Stimulated activated CD8-positive, alpha-beta memory T cell treated with anti-CD3 and anti-CD28 coated beads, Interleukin-4, amount 100 ng/mL, for 24 hours (primary cell): Measurements from ENCODE around the gene ACTL6B.
A peak's percentile ranks its signal among the peaks of the same experiment; 100 is the strongest.

Experiments
- DNase-seq: peaks from one replicate; pipeline ENCODE4 v3.0.0-alpha.2; 2020; ENCODE audit warnings: low read depth

ACTL6B gene

DNA sequence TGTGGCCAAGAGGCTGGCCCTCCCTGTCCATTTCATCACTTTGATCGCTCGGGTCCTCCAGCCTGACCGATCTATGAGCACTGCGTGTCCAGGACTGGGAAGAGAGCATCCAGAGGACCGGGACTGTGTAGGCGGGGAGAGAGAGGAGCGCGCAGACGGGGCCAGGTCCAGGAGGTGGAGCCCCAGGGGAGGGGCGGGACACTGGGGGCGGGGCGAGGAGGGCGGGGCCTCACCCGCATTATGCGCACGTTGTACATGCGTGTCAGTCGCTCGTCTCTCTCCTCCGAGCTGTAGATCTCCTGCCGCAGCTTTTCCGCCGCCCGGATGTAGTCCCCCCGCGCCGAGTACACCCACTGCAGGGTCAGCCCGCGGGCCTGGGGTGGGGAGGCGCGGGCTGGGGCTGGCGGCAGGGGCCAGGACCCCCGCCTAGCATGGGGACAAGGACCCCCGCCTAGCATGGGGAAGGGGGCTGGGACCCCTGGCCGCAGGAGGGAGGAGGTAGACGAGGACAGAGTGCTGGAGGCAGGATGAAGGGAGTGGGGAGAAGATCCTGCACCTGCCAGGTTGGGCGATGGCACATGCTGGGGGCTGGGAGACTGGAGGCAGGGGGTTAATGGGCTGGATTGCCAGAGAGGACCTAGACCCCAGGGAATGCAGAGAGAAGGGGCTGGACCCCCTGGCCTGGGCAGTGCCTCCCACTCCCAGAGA lies 29.6 kb downstream of the ACTL6B start:
- peak; percentile 79 for DNase-seq

DNA sequence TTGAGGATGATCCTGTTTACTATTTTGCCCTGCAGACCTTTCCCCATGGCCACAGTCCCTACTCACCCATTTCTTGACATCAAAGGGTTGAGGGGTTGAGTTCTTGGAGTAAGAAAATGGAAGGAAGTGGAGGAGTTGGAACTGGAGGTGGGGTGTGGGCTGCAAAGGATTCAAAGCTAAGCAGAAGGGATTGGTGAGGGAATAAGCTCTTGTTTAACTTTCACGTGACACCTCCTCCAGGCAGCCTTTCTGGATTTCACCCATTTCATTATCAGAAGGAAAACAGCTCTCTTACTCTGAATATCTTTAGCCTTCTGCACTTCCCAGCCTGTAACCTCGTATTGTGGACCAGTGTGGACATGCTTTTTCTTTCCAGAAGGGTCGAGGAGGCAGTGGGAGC lies 30.2 kb downstream of the ACTL6B start:
- DNase-seq, result no peak

GRCh38 chr7:100623951-100624824 lies 32.1 kb downstream of the ACTL6B start:
- DNase-seq, result no peak

- DNase-seq, result no peak
These were observed 34.7 kb downstream of the ACTL6B start for GRCh38 chr7:100621554-100621953.

DNA sequence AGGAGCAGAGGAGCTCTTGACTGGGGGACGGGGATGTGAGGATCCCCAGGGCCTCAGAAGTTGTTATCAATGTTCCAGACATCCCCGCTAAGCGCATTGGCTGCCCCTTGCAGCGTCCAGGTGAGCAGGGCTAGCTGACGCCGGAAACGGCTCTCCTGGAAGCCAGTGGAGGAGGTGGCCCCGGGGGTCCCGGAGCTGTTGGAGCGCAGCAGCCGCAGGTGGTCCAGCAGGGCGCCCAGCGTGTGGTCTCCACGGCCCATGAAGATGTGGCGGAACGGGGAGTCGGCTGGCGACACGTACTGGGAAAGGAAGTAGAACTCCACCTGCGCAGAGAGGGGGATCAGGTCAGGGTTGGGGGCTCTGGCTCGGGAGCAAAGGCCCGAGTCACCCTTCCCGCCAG lies 35.4 kb downstream of the ACTL6B start:
- DNase-seq, result no peak

- no peak for DNase-seq
These were observed 36.0 kb downstream of the ACTL6B start for GRCh38 chr7:100620239-100620638.

GRCh38 chr7:100614308-100614861 lies 41.9 kb downstream of the ACTL6B start:
- no peak for DNase-seq

GRCh38 chr7:100613412-100614175 lies 42.7 kb downstream of the ACTL6B start:
- DNase-seq, result no peak

- no peak for DNase-seq
These were observed 43.4 kb downstream of the ACTL6B start for GRCh38 chr7:100612730-100613390.

- peak; percentile 96 for DNase-seq
These were observed 44.1 kb downstream of the ACTL6B start, which contains the start of gene MOSPD3 for GRCh38 chr7:100611983-100612729. Gene MOSPD3, plus strand, starts transcription at chr7:100612540. Its CDS starts 252 bp downstream, at chr7:100612792.

GRCh38 chr7:100609958-100610357 lies 46.3 kb downstream of the ACTL6B start:
- no peak for DNase-seq

- no peak for DNase-seq
These were observed 49.1 kb downstream of the ACTL6B start for GRCh38 chr7:100607111-100607510.

DNA sequence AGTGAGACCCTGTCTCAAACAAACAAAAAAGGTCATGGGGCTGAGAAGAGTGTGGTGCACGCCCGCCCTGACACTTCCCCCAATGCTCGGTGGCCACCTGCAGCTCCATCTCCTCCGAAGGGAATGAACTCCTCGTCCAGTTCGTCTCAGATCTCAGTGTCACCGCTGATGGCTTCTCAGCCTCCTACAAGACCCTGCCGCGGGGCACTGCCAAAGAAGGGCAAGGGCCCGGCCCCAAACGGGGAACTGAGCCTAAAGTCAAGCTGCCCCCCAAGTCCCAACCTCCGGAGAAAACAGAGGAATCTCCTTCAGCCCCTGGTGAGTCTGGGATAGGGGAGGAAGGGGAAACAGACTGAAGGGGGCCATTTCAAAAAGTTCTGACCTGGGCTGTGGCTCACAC lies 49.9 kb downstream of the ACTL6B start:
- DNase-seq, result no peak

DNA sequence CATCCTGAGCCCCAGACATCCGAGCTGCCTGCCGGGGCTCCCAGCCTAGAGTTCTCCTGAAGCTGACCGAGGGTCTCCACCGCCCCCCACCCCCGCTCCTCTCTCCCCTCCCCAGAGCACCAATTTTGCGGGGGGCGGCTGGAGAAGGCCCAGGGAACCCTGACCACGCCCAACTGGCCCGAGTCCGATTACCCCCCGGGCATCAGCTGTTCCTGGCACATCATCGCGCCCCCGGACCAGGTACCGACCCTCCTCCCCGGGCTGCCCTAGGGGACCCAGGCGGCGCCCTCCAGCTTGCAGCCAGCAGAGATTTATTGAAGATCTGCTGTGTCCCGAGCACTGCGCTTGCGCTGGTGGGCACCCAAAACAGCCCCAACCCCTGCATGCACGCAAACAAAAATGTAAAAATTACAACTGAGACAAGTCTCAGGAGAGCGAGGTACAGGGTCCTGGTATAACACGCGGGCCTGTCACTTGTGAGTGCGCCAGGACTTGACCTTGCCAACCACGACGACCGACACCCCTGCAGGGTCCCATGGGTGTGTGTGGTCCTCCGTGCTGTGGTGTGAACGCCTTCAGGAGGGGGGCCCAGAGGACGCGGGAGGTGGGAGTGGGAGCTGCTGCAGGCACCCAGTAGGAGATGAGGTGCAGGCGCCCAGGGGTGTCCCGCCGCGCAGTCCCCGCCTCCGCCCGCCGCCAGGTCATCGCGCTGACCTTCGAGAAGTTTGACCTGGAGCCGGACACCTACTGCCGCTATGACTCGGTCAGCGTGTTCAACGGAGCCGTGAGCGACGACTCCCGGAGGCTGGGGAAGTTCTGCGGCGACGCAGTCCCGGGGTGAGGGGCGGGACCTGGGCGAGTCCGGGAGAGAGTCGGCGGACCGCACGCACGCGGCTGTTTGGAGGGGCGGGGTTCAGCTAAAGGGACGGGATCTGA lies 51.0 kb downstream of the ACTL6B start:
- DNase-seq, result no peak

DNA sequence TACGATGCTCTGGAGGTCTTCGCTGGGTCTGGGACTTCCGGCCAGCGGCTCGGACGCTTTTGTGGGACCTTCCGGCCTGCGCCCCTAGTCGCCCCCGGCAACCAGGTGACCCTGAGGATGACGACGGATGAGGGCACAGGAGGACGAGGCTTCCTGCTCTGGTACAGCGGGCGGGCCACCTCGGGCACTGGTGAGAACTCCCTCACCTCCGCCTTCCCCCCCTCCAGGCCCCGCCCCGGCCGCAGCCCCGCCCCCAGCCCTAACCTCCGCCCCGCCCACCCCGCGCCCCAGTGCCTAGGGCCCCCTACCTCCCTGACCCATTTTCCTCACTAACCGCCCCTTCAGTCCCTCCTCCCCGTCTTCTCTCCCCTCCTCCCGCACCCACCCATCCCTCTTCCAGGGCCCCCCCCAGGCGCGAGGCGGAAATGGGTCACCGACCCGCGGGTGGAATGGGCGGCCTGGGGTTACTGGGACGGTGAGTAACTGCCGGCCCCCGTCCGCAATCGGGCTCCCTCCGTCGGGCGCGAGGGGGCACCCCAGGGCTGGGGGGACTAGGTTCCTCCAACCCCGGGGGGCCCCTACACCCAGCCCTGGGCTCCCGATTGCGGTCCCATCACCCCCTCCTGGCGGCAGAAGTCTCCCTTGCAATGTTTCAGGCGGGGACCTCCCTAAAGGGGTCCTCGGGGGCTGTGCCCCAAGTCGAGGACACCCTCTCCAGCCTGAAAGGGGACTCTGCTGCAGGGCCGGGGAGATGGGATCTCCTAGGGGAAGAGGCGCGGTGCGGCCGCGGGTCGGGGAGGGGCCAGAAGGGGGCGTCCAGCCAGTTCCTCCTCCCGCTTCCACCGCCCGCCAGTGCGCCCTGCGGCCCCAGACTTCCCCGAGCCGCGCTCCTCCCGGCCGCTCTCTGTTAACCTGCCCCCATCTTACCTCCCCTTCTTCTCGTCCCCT lies 51.9 kb downstream of the ACTL6B start:
- peak; percentile 75 for DNase-seq

- no peak for DNase-seq
These were observed 52.6 kb downstream of the ACTL6B start for GRCh38 chr7:100603726-100604027.

DNA sequence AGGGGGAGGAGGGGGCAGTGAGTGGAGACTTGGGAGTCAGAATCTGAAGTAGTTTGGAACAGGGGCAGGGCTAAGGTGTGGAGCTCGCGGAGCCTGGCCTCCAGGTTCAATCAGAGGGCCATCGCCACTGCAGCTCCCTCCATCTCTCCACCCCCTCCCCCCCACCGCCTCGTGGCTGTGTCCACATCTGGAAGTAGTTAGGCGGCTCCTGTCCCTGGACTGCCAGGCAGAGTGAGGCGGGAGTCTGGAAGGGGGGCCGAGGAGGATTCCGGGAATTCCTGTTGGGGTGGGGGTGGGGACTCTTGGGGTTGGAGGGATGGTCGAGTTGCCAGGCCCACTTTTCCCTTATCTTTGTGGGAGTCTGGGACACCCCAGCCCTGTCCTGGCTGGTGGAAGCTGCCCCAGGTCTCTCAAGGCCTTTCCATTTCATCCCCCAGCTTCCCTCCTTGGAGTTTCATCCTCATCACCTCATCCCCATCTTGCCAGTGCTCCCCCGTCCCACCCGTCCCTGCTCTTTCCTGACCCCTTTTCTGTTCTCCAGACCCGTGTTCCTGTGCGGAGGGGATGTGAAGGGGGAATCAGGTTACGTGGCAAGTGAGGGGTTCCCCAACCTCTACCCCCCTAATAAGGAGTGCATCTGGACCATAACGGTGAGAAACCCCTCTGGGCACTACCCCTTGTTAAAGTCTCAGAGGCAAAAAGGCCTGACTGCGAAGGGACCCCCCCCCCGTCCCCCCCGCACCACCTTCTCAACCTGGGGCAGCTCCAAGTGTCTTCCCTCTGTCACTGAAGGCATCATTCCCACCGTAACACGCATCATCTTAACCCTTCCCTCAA lies 53.1 kb downstream of the ACTL6B start:
- DNase-seq, result no peak

DNA sequence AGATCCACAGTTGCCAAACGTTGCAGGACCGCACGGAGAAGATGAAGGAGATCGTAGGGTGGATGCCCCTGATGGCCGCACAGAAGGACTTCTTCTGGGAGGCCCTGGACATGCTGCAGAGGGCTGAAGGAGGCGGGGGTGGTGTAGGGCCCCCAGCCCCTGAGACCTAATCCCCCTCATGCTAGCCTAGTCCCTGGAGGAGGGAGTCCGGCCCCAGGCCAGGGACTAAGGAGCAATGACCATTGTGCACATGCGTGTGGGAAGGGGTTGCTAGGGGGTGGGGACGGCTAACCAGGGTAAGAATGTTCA lies 55.6 kb downstream of the ACTL6B start:
- no peak for DNase-seq
